ENCODE measurements around the gene C21orf58.

C21orf58 gene

GRCh38 chr21:46319186-46319585, 4.5 kb downstream of the C21orf58 start:
- no peak for TF ChIP-seq CTCF (IDR thresholded peaks at IDR 0.05)

- no peak for TF ChIP-seq CTCF (IDR thresholded peaks at IDR 0.05)
Measured at GRCh38 chr21:46318464-46318845, 5.2 kb downstream of the C21orf58 start.

GRCh38 chr21:46317710-46318463, 5.8 kb downstream of the C21orf58 start:
- TF ChIP-seq CTCF (IDR thresholded peaks at IDR 0.05) = no peak

GRCh38 chr21:46316708-46317324, 6.9 kb downstream of the C21orf58 start:
- no peak for TF ChIP-seq CTCF (IDR thresholded peaks at IDR 0.05)

- no peak for TF ChIP-seq CTCF (IDR thresholded peaks at IDR 0.05)
Measured at GRCh38 chr21:46314441-46315020, 9.1 kb downstream of the C21orf58 start.

- TF ChIP-seq CTCF (IDR thresholded peaks at IDR 0.05) = no peak
Measured at GRCh38 chr21:46312949-46313348, 10.7 kb downstream of the C21orf58 start.

- no peak for TF ChIP-seq CTCF (IDR thresholded peaks at IDR 0.05)
Measured at GRCh38 chr21:46311568-46311967, 12.1 kb downstream of the C21orf58 start.

Data from LNCAP (cell line).